Amygdala (tissue), 56 donors: Measurements from ENCODE around the gene ARL3.

Source experiments
- DNase-seq, 56 donors: peaks; one replicate each; lab custom pipeline; 2025; lab: John Stamatoyannopoulos, UW

The ARL3 gene

DNA sequence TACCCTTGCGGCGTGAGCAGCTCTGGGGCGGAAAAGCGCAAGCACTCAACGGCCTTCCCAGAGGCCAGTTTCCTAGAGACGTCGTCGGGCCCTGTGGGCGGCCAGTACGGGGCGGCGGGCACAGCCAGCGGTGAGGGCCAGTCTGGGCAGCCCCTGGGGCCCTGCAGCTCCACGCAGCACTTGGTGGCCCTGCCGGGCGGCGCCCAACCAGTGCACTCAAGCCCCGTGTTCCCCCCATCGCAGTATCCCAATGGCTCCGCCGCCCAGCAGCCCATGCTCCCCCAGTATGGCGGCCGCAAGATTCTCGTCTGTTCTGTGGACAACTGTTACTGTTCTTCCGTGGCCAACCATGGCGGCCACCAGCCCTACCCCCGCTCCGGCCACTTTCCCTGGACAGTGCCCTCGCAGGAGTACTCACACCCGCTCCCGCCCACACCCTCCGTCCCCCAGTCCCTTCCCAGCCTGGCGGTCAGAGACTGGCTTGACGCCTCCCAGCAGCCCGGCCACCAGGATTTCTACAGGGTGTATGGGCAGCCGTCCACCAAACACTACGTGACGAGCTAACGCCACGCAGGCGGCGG, 57.3 kb downstream of the ARL3 start:
- DNase-seq: no peak

DNA sequence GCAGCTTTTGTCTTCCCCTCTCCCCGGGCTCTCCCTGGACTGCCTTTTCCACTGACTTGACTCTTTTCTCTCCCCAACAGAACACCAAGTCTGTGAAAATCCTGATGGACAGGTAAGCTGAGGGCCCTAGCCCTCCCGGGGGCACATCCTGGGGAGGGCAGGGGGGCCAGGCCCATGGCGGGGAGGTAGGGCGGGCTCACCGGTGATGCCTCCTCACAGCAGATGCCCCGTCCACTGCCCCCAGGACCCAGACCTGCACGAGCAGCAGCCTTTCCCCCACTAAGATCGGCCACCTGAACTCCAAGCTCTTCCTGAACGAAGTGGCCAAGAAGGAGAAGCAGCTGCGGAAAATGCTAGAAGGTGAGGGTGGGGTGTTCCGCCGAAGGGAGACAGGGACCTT, 58.2 kb downstream of the ARL3 start:
- DNase-seq: no peak

DNA sequence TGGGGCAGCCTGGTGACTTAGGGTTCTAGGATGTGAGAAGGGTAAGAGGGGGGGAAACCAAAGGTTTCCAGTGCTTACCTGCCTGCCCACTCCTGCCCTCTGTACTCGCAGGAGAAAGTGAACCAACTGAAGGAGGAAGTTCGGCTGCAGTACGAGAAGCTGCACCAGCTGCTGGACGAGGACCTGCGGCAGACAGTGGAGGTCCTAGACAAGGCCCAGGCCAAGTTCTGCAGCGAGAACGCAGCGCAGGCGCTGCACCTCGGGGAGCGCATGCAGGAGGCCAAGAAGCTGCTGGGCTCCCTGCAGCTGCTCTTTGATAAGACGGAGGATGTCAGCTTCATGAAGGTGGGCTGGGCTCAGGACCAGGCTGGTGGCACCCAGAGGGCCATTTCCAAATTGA, 59.2 kb downstream of the ARL3 start:
- no peak for DNase-seq

DNA sequence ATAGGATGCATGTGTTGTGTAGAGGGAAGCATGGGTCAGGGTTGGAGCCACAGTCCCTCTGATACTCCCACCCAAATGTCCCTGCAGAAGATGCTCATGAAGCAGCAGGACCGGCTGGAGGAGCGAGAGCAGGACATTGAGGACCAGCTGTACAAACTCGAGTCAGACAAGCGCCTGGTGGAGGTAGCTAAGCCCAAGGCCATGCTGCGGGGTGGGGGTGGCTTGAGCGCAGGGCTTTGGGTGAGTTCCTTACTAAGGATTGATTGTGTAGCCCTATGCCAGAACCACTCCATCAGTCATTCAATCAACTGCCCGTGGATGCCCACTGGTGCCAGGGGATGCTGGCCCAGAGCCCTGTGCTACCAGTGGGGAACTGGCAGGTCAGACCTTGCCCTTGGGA, 59.6 kb downstream of the ARL3 start:
- no peak for DNase-seq

DNA sequence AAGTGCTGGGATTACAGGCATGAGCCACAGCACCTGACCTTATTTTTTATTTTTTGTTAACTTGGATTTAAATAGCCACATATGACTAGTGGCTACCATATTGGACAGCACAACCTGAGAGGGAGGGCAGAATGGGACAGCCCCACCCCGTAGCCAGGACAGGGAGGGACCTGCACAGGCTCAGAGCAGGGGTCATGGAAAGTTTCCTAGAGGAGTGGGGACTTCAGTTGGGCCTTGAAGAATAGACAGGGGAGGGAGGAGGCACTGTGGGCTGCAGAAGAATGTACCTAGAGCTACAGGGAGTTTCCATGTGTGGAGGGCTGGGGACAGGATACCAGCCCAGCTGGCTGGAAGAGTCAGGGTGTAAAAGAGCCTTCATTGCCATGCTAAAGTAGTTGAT, 61.1 kb downstream of the ARL3 start:
- DNase-seq: no peak

DNA sequence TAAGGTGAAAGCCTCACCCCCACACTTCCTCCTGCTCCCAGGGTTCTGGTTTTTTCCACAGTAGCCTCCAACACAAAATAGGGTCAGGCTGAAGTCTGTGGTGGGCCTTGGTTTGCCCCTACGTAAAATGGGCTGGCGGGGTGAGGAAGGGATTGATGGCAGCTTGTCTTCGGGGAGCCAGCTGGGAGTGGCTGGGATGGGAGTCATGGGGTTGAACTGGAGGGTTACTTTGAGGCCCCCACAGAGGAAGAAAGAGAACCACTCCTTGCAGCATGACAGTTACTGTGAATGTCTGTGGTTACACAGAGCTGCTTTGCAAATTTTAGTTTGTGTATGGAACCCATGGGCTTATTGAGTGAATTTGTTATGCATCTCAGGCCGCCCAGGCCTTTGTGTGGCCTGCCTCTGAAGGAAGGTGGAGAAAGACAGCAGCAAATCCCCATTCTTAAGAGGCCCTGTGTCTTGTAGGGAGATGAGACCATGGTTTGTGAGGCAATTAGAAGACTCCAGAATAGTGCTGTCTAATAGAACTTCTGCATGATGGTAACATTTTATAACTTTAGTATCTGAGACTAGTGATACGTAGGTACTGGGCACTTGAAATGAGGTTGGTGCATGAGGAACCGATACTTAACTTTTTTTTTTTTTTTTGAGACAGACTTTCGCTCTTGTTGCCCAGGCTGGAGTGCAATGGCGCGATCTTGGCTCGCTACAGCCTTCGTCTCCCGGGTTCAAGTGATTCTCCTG, 61.9 kb downstream of the ARL3 start:
- DNase-seq: no peak

DNA sequence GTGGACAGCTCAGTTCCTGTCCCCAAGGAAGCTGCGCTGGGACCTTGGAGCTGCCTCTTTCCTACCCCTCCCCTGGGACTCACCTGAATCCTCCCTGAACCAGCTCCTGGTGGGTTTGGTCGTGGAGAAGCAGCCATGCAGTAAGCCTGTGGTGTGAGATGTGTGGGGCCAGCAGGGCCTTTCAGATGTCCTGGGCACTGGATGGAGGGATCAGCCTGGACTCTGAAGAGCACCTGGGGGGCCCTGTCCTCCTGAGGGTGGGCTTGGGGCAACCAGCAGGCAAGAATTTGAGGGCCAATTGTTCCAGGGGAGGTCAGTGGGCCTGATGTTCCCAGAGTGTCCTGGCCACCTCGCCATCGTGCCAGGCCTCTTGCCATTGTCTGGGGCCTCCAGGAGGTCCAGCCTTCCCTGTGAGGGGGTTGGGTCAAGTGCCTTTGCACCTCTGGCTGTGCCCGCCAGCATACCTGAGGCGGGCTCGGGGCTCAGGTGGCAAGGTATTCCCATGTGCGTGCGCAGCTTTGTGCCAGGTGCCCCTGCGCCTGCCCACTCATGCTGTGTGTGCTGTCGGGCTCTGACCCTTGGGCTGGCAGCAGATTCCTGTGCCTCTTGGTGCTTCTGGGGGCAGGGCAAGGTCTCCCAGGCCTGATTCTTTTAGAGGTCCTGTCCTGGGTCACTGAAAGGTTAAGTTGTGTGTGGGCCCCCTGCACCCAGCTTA, 62.6 kb downstream of the ARL3 start:
- DNase-seq: no peak

DNA sequence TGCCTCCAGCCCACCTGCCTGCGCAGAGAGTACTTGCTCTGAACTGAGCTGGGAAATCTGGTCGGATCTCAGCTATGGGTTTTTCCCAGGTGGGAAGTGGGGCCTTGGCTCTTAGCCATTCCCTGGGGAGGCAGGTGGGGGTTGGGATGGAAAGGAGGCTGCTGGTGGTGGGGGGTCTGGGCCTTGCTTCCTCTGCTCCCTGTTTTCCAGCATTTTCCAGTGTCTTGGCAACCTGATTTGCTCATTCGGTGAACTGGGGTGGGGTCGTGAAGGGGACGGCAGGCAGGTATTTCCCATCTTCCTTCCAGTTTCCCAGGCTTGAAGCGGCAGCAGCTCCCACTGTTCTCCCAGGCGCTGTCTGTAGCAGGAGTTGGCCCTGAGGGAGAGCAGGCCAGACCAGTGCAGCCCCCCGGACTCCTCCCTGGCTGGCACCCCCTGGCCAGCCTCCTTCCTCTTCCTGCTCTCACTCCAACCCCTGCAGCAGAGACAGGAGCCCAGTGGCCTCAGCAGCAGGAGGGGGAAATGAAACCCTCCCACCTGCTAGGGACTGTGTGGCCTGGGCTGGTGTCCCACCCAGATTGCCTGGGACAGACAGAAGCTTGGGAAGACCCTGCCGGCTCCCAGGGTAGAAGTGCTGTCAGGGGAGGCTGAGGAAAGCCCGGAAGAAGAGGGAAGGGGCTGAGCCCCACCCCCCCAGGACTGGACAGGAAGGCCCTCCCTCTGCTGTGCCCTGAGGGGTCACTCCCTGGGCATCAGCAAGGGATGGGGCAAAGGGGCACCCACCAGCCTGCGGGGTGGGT, 63.3 kb downstream of the ARL3 start:
- DNase-seq: no peak

DNA sequence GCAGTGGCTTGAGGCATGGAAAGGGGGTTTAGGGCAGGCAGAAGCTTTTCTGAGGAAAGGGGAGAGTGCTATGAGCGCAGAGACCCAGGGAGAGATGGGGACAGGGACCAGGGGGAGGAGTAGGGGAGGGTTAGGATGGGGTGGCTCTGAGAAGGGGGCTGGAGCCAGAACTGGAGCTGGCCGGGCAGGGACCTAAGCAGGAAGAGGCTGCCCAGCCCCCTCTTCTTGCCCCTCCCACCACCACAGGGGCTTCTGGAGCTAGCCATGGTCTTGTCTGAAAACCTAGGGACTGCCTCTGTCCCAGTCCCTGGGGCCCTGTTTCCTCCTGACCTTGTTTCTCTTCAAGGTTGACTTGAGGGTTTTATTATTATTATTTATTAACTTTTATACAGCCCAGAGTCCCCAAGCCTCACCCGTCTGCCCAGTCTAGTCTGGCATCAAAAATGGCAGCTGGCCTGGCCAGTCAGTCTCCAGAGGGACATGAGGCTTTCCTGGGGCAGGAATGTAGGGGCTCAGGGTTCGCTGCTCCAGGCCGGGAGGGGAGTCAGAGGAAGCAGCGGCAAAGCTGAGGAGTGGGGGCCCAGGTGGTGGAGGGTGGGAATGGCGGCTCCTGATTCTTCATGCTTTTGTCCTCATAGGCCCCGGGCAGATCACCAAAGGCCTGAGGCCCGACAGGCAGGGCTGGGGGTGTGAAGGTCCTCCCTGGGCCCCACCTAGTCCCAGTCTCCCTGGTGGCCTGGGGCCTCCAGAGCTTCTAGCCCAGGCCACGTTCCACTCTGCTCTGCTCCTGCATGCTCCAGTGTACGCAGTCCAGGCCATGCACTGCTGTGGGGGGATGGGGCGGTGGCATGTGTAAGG, 64.2 kb downstream of the ARL3 start:
- DNase-seq: peak in 1 of 56 donors; percentile 46

DNA sequence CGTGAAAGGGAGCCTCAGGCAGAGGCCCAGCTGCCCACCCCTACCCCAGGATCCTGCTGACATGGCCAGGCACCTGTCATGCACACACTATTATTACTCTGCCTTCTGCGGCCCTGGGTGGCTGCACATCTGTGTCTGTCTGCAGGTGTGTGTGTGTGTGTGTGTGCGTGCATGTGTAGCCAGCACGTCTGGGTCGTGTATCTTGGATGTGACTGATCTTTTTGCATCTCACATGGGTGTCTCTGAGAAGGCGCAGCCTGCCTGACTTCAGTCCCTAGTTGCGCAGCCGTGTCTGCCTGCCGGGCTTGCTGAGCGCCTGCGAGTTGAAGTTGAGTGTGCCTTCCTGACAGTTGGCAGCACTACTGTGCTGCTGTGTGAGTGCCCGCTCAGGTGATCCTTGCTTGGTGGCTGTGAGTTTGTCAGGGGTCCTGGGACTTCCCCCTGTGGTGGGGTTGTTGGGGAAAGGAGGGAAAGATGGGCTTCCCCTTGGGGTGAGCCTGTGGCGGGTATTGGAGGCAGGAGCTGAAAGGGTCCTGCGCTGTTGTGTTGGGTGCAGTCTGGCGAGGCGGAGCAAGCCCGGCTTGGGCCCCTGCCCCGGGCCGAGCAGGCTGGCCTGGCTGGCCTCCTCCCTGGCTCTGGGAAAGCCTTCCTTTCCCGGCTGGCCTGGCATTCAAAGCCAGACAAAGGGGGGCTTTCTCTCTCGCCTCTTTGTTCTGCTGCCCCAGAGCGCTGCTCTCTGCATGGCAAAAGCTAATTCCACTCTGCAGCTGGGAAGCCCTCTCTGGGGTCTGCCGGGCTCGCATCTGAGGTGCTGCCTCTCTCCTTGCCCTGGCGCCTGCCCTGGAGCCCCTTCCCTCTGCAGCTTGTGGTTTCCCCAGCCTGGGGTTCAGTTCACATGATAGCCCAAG, 65.1 kb downstream of the ARL3 start:
- DNase-seq: peak in 51 of 56 donors; percentile 30 to 88 (median 69)

DNA sequence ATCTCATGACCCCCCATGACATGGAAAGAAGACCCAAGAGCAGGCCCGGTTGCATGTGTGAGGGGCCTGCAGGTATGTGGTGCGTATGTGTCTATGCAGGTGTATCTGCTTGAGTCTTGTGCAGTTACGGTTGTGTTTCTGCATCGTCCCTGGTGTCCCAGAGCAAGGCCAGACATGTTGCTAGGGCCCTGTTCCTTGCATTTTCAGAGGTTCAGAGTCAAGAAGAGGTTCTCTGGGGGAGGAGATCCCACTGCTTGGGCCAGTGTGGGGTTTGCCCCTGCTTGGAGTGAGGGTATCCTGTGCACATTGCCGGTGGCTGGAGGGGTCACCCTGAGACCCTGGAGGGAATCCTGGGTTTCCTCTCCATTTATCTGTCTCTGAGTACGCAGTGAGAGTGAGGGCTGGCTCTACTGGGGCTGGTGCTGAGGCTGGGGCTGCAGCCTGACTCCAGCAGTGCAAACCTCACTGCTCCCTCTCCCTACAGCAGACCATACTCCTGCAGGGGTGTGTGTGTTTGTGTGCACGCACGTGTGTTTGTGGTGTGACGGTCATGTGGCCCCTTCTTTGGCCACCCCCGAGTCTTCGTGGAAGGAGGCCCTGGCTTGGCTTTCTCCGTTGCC, 65.8 kb downstream of the ARL3 start:
- no peak for DNase-seq

DNA sequence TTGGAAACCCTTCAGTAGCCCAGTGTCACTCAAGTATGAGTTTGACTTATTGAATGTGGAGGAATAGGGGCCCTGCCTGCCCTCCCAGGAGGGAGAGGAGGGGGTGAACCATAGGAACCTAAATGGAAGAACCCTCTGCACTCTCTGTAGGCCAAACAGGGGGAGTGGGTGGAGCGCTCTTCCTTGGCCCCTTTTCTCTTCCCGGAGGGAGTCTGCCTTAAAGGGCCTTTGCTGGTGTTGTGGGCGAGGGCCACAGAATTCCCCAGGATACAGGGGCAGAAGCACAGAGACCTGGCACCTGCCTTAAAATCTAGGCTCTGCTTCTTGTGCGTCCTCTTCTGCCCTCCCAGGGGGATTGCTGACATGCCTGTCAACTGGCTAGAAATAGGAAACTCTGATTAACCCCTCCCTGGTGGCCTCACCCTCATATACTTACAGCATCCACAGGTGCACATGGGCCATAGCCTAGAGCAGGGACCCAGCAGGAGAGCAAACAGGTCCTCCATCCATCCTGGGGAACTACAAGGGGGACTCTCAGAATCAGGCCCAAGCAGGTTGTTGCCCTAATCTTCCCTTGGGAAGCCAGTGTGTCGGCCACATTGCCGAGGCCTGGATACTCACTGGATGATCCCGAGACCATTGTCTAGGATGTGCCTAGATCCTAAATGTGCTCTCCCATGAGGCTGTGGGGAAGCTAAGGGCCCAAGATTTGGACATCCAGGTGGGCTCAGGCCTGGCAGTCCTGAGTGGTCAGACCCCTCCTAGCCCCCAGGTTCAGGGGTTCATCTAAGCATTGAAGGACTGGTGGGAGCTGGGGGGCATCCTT, 66.5 kb downstream of the ARL3 start:
- DNase-seq: peak in 1 of 56 donors; percentile 62

DNA sequence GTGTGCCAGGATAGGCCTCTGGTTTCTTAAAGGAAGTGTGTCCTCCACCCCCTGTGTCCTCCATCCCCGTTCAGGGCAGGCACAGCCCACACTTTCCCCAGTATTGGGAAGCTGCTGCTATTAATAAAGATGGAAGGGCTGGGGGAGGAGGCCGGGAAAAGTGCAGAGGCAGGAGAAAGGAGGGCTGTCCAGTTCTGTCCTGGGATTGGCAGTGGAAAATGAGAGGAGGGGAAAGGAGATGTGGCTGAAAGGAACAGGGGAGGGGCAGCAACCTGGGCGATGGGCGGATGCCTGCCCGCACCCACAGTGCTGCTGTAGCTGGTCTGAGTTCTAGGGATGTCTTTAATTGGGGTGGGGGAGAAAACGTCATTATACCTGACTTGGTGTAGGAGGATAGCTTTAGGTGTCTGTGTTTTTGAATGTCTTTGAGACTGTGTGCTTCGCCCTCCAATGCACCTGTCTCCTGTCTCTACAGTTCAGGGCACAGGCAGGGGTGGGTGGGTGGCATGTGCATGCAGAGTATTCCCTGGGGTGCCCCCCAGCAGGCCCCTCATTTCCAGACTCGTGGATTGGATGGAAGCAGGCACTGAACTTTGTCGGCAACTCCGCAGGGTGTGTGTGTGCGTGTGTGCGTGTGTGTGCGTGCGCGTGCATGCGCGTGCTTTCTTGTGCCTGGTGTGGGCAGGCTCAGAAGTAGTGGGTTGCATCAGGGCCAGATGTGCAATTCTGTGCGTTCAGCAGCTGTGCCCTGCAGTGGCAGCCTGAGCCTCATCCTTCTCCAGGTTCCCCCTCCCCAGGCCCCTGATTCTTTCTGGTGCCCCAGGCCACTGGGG, 67.4 kb downstream of the ARL3 start:
- DNase-seq: peak in 30 of 56 donors; percentile 17 to 69 (median 50)

DNA sequence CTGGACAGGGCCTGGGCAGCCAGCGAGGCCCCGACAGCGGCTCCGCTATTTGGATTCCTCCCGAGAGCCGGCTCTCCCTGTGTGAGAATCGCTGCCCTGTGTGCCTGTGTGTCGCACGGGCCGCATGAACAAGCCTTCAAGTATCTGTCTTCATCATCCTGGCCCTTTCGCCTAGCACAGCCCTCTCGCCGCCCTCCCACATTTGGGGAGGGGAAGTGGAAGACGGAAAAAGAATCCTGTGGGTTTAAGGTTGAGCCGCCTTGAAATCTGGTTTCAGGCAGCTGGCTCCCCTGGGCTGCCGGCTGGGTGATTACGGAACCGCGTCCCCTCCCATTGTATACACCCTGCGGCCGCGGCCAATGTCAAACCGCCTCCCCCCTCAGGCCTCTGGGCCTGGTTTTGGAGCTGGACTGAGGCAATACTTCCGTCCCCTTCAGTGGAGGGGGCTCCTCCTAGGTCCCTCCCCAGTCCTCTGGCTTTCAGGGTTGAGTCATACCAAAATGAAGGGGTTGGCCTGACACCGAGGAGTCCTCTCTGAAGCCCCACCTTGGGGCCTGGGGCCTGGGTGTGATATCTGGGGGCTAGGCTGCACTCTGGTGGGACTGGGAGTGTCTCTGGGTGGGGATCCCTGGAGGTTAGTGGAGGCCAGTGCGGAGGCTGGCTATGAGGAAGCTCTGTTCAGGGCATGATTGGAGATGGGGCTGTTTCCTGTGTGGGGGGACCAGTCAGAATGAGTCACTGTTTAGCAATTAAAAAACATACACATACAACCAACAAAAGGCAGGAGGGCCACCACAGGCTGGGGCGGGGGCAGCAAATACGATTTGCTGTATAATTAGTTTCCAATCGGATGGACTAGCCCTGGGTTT, 68.2 kb downstream of the ARL3 start:
- peak in 32 of 56 donors; percentile 30 to 82 (median 68) for DNase-seq

DNA sequence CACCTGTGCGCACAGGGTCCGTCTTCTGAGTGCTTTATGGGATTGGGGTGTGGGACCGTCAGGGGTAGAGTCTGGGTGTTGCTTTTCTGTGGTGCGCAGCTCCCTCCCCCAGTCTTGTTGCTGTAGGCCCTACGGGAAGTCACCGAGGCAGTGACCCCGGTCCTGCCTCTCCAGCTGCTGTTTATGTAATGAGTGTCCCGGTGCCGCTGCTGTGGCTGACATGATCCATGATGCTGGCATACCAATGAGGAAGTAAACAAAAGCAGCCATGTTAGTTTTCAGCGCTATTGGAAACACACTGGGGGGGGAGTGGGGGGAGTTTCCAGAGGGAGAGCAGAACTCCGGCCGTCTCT, 68.8 kb downstream of the ARL3 start:
- DNase-seq: peak in 49 of 56 donors; percentile 41 to 85 (median 71)
